Activated CD4-positive, alpha-beta memory T cell treated with anti-CD3 and anti-CD28 coated beads, Interleukin-2, amount 10 ng/mL, durations not matched to agents 7 days and 5 days (primary cell): ENCODE data around the gene CYGB. TPM values are rescaled to one million over a fixed set of nuclear protein-coding genes. Genes with fewer than 3 reads are reported as not detected.

Experiments used
- CTCF ChIA-PET: fragments of 350-600 bp; sonication (Branson Sonifier 250); formaldehyde crosslinking; loops from one replicate; lab custom pipeline; 2021; ENCODE audit warnings: antibody characterized with exemption, inconsistent platforms; lab: Charles Lee
- POLR2A ChIA-PET: fragments of 350-600 bp; sonication (Branson Sonifier 250); formaldehyde crosslinking; loops from one replicate; lab custom pipeline; 2021; ENCODE audit warnings: antibody characterized with exemption; lab: Charles Lee
- DNase-seq: peaks from one replicate; pipeline ENCODE4 v3.0.0-alpha.2; 2020
- H3K27ac Mint-ChIP-seq: one replicate; pipeline ENCODE4 v1.8.0; 2021; ENCODE audit warnings: mild to moderate bottlenecking, mixed read lengths
- H3K27me3 Mint-ChIP-seq: one replicate; pipeline ENCODE4 v1.8.0; 2021; ENCODE audit warnings: mixed read lengths
- H3K36me3 Mint-ChIP-seq: one replicate; pipeline ENCODE4 v1.8.0; 2021; ENCODE audit warnings: low read depth, mixed read lengths
- H3K4me1 Mint-ChIP-seq: one replicate; pipeline ENCODE4 v1.8.0; 2021; ENCODE audit warnings: mixed read lengths
- H3K4me3 Mint-ChIP-seq: one replicate; pipeline ENCODE4 v1.8.0; 2021; ENCODE audit warnings: mild to moderate bottlenecking, mixed read lengths
- H3K9me3 Mint-ChIP-seq: one replicate; pipeline ENCODE4 v1.8.0; 2021; ENCODE audit warnings: mixed read lengths
- total RNA-seq, 2 experiments: library from RNA; stranded (reverse); gene quantifications; one replicate each; pipeline ENCODE4 v1.2.3, GENCODE V29; 2021

Gene CYGB
- total RNA-seq, 2 experiments from 2014 or later: not detected

DNA sequence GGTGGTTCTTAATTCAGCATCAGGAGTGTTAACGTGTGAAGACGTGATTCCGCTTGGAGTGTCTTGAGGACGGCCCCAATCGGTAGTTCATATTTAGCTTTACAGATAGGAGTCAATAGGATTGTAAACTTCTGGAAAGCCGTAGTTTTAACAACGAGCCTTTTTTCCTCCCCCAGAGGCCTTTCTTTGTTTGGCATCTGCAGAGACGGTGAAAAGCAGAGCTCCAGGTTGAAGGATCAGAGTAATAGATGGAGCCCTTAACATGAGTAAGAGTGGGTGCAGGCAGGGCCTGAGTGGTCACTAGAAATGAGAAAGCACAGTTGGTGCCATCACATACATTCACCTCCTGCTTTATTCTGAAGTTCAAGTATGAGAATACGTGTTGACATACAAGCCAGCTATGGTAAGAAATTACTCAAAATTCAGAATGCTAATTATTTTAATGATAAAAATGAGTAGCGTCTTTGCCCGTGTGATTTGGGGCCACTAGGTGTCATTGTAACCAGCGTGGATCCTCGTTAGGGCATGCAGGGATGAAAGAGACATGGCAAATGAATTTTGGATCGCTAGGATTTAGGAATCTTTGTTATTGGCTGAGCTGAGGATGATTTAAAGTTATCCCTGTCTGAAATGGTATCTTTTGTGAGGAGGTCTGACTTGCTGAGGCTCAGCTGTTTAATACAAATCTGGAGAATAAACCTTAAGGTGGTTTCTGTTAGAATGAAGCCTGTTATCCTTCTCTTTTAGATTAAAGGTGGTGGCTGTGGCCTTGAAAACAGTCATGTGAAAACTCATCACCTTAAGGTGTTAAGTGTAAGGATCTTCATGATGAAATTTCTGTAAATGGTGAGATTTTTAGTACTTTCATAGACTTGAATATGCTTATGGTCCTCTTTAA is 20.9 kb upstream of the CYGB start:
- Mint-ChIP-seq H3K27me3 (no peaks in the 10 kb centered on the region), H3K36me3 (peaks cover 46% of the 10 kb centered on the region), H3K27ac (peak overlapping the region; percentile 91), H3K9me3 (no peaks in the 10 kb centered on the region), H3K4me3 (peak overlapping the region; percentile 99), H3K4me1 (peaks cover 72% of the 10 kb centered on the region)
- POLR2A ChIA-PET: interaction anchor here (0.8 to 4.8 kb wide), 23 partner anchors 9 to 454 kb away, joined by 3 to 38 read pairs (median 5); partner anchors contain the start of genes EXOC7, JMJD6, METTL23 and MFSD11
- peak; percentile 30 for DNase-seq
- CTCF ChIA-PET: interaction anchor here (0.7 to 8.5 kb wide), 28 partner anchors 8 to 205 kb away, joined by 3 to 82 read pairs (median 5); partner anchors contain the start of genes PRPSAP1 and ST6GALNAC2

DNA sequence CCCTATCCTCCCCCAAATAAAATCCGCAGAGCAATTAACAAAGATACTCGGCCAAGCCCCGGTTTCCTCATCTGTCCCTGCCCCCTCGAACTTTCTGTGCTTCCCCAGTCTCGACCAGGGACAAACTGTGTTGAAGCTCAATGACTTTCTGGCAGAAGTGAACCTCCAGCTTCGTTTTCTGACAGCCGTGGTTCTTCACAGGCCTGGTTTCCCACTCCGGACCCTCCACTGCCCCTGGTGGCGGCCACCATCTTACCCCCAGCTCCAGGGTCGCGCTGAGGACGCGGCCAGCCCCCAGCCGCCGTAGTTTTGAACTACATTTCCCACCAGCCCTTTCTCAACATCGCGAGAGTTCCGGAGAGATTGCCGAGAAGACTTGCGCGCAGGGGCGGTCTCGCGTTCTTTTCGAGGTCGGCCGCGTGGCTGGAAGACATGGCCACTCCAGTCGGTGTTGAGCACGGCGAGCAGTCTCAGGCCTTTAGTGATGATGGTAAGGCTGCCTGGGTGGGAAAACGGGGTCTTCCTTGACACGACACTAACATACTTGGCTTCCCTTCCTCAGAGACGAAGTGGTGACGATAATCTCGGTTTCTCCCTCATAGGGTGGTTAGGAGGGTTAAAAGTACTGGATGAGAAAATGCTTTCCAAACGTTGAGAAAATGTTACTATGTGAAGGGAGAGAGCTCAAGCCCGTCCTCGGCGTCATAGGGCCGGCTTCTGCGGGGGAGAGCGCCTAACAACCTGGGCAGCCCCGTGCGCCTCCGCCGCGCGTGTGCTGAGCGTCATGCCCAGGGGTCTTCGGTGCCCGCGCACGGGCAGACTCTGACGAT is 20.1 kb upstream of the CYGB start:
- Mint-ChIP-seq H3K27ac (peak overlapping the region; percentile 91), H3K27me3 (no peaks in the 10 kb centered on the region), H3K4me1 (peaks cover 63% of the 10 kb centered on the region), H3K9me3 (no peaks in the 10 kb centered on the region), H3K36me3 (peaks cover 37% of the 10 kb centered on the region), H3K4me3 (peak overlapping the region; percentile 99)
- DNase-seq: peak; percentile 95
- ChIA-PET POLR2A (interaction anchor here (0.8 to 4.8 kb wide), 28 partner anchors 10 to 454 kb away, joined by 3 to 38 read pairs (median 4); partner anchors contain the start of genes EXOC7, JMJD6, METTL23 and MFSD11), CTCF (interaction anchor here (0.6 to 8.5 kb wide), 36 partner anchors 9 to 244 kb away, joined by 3 to 82 read pairs (median 5); partner anchors contain the start of genes PRCD, PRPSAP1 and ST6GALNAC2)

GRCh38 chr17:76556765-76557367 is 19.4 kb upstream of the CYGB start:
- Mint-ChIP-seq H3K36me3 (peaks cover 33% of the 10 kb centered on the region), H3K27ac (peak overlapping the region; percentile 91), H3K4me3 (peak overlapping the region; percentile 99), H3K27me3 (no peaks in the 10 kb centered on the region), H3K9me3 (no peaks in the 10 kb centered on the region), H3K4me1 (peaks cover 58% of the 10 kb centered on the region)
- ChIA-PET POLR2A (interaction anchor here (0.8 to 4.8 kb wide), 20 partner anchors 11 to 203 kb away, joined by 3 to 38 read pairs (median 5); partner anchors contain the start of genes JMJD6, METTL23, MFSD11 and PRPSAP1), CTCF (interaction anchor here (0.7 to 8.5 kb wide), 24 partner anchors 8 to 203 kb away, joined by 3 to 82 read pairs (median 6); partner anchors contain the start of genes PRCD and PRPSAP1)
- DNase-seq: no peak

GRCh38 chr17:76554131-76554530 is 16.6 kb upstream of the CYGB start:
- no peak for DNase-seq
- peaks cover 14% of the 10 kb centered on the region for H3K36me3 Mint-ChIP-seq
- H3K9me3 Mint-ChIP-seq: no peaks in the 10 kb centered on the region
- H3K27me3 Mint-ChIP-seq: no peaks in the 10 kb centered on the region
- H3K4me3 Mint-ChIP-seq: no peak overlapping the region
- peaks cover 38% of the 10 kb centered on the region for H3K4me1 Mint-ChIP-seq
- CTCF ChIA-PET: no interaction called here
- POLR2A ChIA-PET: no interaction called here
- H3K27ac Mint-ChIP-seq: no peak overlapping the region

- peaks cover 31% of the 10 kb centered on the region for H3K4me1 Mint-ChIP-seq
- H3K4me3 Mint-ChIP-seq: no peak overlapping the region
- DNase-seq: no peak
- ChIA-PET POLR2A (no interaction called here), CTCF (no interaction called here)
- no peak overlapping the region for H3K27ac Mint-ChIP-seq
- H3K36me3 Mint-ChIP-seq: peaks cover 7% of the 10 kb centered on the region
- H3K9me3 Mint-ChIP-seq: no peaks in the 10 kb centered on the region
- no peaks in the 10 kb centered on the region for H3K27me3 Mint-ChIP-seq
These were observed 15.8 kb upstream of the CYGB start for GRCh38 chr17:76553178-76553908.

DNA sequence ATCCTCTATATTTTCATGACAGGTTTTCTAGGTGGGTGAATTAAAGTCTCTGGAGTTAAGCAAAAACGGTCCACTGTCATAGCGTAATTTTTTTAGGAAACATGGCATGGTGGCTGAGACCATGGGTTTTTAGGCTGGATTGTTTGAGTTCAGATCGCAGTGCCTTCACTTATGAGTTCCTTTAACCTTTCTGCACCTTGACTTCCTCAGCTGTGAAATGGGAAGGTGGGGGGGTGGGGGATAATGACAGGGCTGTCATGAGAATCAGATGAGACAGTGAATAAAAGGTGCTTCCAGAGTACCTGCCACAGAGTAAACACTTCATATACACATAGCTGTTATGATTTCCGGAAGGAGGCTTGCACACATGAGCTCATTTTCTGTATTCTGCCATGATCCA is 14.2 kb upstream of the CYGB start:
- H3K4me1 Mint-ChIP-seq: peaks cover 19% of the 10 kb centered on the region
- no peaks in the 10 kb centered on the region for H3K9me3 Mint-ChIP-seq
- no peaks in the 10 kb centered on the region for H3K27me3 Mint-ChIP-seq
- H3K36me3 Mint-ChIP-seq: no peaks in the 10 kb centered on the region
- H3K27ac Mint-ChIP-seq: no peak overlapping the region
- no peak overlapping the region for H3K4me3 Mint-ChIP-seq
- DNase-seq: no peak
- CTCF ChIA-PET: interaction anchor here (1.0 to 2.0 kb wide), 4 partner anchors 8 to 130 kb away, joined by 3 to 8 read pairs (median 7); no protein-coding TSS in a partner anchor
- POLR2A ChIA-PET: interaction anchor here (0.6 kb wide), 1 partner anchor 72 kb away, joined by 3 read pairs; no protein-coding TSS in a partner anchor

DNA sequence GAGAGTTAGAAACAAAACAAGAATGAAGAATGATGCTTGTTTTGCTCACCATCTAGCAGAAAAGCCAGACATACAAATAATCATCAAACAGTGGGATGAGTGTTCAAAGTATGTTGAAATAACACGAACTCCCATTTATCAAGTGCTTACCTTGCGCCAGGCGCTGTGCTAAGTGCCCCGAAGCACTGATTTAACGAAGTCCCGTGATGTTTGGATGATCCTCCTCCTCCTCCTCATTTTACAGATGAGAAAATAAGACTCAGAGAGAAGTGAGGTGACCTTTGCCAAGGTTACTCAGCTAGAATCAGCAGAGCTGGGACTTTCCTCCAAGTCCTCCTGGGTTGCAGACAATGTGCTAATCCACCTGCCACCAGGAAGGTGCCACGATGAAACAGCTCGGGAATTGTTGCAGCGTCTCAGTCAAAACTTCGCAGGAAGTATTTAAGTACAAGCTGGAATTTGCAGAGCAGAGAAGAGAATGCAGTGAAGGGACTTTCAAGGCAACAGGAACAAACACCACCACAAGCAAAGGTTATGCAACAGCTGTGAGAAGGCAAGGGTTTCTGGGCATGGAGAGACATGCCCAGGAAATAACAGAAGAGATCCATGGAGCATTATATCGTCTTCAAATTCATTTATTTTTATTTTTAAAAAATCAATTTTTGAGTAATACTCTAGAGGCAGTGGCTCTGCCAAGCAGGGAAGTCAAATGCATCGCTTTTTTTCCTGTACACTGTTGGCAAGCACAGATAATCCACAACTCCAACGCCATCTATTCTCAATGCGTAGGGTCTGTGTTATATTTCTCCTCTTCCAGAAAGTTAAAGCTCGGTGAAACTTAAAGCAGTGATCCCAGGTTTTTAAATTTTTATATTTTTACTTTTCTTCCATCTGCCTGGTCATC is 13.5 kb upstream of the CYGB start:
- no peaks in the 10 kb centered on the region for H3K9me3 Mint-ChIP-seq
- CTCF ChIA-PET: interaction anchor here (1.0 to 2.8 kb wide), 6 partner anchors 9 to 131 kb away, joined by 3 to 8 read pairs (median 7); no protein-coding TSS in a partner anchor
- no peak overlapping the region for H3K4me3 Mint-ChIP-seq
- peaks cover 15% of the 10 kb centered on the region for H3K4me1 Mint-ChIP-seq
- H3K27me3 Mint-ChIP-seq: no peaks in the 10 kb centered on the region
- H3K27ac Mint-ChIP-seq: no peak overlapping the region
- DNase-seq: no peak
- H3K36me3 Mint-ChIP-seq: no peaks in the 10 kb centered on the region
- POLR2A ChIA-PET: interaction anchor here (0.6 kb wide), 1 partner anchor 73 kb away, joined by 3 read pairs; no protein-coding TSS in a partner anchor

DNA sequence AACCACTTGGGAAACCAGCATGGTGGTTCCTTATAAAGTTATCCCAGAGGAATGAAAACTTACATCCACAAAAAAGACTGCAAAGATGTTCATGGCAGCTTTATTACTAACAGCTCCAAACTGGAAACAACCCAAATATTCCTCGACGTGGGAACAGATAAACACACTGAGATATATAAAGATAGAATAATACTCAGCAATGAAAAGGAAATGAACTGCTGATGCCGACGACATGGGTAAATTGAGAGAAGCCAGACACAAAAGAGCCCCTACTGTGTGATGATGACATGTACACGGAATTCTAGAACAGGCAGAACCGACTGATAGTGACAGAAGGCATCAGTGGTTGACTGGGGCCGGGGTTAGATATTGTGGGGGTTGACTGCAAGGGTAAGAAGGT is 12.0 kb upstream of the CYGB start:
- CTCF ChIA-PET: interaction anchor here (2.0 to 2.8 kb wide), 3 partner anchors 8 to 74 kb away, joined by 7 to 9 read pairs (median 7); no protein-coding TSS in a partner anchor
- no peaks in the 10 kb centered on the region for H3K27me3 Mint-ChIP-seq
- H3K36me3 Mint-ChIP-seq: no peaks in the 10 kb centered on the region
- H3K27ac Mint-ChIP-seq: no peak overlapping the region
- DNase-seq: no peak
- no peaks in the 10 kb centered on the region for H3K9me3 Mint-ChIP-seq
- peaks cover 9% of the 10 kb centered on the region for H3K4me1 Mint-ChIP-seq
- no peak overlapping the region for H3K4me3 Mint-ChIP-seq
- POLR2A ChIA-PET: interaction anchor here (0.9 to 1.0 kb wide), 2 partner anchors 10 to 13 kb away, joined by 3 read pairs; partner anchors contain the start of gene PRCD

DNA sequence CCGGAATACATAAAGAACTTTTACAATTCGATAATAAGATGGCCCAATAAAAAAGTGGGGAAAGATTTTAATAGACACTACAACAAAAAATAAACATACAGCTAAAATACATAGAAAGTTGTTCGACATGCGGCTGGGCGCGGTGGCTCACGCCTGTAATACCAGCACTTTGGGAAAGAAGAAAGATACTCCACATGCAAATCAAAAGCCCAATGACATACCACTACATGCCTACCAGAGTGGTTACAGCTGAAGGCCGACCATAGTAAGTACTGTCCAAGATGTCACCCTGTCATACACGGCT is 11.7 kb upstream of the CYGB start:
- H3K27me3 Mint-ChIP-seq: peaks cover under 1% of the 10 kb centered on the region
- peaks cover 8% of the 10 kb centered on the region for H3K4me1 Mint-ChIP-seq
- no peaks in the 10 kb centered on the region for H3K9me3 Mint-ChIP-seq
- DNase-seq: no peak
- no peak overlapping the region for H3K4me3 Mint-ChIP-seq
- H3K36me3 Mint-ChIP-seq: no peaks in the 10 kb centered on the region
- ChIA-PET POLR2A (interaction anchor here (0.9 to 1.0 kb wide), 2 partner anchors 9 to 12 kb away, joined by 3 read pairs; partner anchors contain the start of gene PRCD), CTCF (interaction anchor here (0.7 to 2.8 kb wide), 4 partner anchors 9 to 88 kb away, joined by 3 to 9 read pairs (median 7); no protein-coding TSS in a partner anchor)
- H3K27ac Mint-ChIP-seq: no peak overlapping the region

GRCh38 chr17:76548378-76549214 is 11.1 kb upstream of the CYGB start:
- Mint-ChIP-seq H3K27me3 (peaks cover 6% of the 10 kb centered on the region), H3K27ac (no peak overlapping the region), H3K36me3 (no peaks in the 10 kb centered on the region), H3K9me3 (no peaks in the 10 kb centered on the region), H3K4me1 (peaks cover 8% of the 10 kb centered on the region), H3K4me3 (no peak overlapping the region)
- ChIA-PET POLR2A (interaction anchor here (0.9 to 1.0 kb wide), 2 partner anchors 9 to 12 kb away, joined by 3 read pairs; partner anchors contain the start of gene PRCD), CTCF (interaction anchor here (0.7 to 2.8 kb wide), 4 partner anchors 9 to 88 kb away, joined by 3 to 9 read pairs (median 7); no protein-coding TSS in a partner anchor)
- DNase-seq: no peak
